GOT3 (cell line): ENCODE measurements around the gene TMEM80.

Source experiments
- DNase-seq: peaks from one replicate; lab custom pipeline; 2025; ENCODE audit warnings: mixed read lengths; lab: John Stamatoyannopoulos, UW

The TMEM80 gene

DNA sequence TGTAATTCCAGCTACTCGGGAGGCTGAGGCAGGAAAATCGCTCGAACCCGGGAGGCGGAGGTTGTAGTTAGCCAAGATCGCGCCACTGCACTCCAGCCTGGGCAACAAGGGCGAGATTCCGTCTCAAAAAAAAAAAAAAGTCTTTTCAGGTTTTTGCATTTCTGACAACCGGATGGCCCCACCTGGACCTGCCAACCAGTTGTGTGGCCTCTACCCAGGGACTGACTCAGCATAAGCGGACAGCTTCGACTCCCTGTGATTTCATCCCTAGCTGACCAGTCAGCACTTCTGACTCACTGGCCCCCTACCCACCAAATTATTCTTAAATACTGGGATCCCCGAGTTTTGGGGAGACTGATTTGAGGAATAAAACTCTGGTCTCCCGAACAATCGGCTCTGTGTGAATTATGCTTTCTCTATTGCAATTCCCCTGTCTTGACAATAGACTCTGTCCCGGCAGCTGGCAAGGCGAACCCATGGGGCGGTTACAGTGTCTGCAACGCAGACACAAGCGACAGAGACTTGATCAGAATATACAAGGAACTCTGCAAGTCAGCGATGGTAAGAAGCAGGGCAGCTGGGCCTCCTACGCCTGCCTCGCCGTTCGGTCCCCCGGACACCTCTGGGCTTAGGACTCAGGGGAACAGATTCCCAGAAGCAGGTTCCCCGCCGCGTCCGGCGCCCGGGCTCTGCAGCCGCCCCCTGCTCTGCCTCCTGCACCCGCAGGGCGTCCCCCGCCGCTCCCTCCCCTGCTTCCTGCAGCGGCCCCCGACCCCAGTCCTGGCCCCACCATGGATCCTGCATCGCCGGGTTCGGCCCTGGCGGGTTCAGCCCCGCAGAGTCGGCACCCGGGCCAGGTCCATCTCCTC lies 50.9 kb downstream of the TMEM80 start:
- DNase-seq = no peak

DNA sequence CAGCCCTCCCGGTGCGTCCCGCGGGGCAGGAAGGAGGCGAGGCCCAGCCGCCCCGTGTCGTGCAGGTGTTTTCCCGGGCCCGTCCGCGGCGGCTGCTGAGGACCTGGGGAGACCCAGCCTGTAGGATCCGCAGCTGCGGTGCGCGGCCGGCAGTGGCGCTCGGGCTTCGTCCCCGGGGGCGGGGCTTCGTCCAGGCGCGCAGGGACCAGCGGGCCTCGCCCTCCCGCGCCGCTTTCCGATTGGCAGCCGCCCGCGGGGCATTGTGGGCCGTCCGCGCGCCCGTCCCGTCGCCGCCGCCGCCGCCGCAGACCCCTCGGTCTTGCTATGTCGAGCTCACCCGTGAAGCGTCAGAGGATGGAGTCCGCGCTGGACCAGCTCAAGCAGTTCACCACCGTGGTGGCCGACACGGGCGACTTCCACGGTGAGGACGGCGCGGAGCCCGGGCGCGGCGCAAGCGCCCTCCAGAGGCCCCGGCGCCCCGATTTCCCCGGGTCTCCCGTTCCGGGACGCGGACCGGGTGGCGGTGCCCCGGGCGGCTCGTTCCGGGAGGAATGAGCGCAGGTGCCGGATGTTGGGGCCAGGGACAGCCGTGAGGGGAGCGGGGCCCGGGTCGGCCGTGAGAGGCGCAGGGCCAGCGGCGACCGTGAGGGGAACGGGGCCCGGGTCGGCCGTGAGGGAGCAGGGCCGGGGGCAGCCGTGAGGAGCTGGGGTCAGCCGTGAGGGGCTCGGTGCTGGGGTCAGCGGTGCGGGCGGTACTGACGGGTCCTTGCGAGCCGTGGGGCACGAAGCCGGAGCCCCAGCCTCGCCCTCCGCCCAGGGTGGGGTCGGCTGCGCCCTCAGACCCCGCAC lies 51.8 kb downstream of the TMEM80 start, which contains the start of gene TALDO1:
TALDO1 (plus strand) TSS at position 307 of the 849 bp plus-strand sequence; CDS start at position 325, 18 bp downstream.
- DNase-seq = peak; percentile 37

DNA sequence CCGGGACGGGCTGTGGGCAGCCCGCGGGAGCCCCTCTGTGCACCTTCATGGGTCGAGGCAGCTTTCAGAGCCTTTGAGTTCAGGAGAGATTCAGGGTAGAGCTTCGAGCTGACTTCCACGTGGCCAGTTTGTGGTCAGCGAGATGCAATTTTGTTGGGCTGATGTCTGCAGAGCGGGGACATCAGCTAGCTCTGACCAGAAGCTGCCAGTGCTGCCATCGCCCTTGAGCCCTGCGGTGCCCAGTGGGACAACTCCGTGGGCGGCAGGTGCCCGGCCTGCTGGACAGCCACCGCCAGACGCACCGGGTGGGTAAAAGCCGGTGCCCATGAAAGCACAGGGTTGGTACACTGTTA lies 52.4 kb downstream of the TMEM80 start:
- DNase-seq = no peak

DNA sequence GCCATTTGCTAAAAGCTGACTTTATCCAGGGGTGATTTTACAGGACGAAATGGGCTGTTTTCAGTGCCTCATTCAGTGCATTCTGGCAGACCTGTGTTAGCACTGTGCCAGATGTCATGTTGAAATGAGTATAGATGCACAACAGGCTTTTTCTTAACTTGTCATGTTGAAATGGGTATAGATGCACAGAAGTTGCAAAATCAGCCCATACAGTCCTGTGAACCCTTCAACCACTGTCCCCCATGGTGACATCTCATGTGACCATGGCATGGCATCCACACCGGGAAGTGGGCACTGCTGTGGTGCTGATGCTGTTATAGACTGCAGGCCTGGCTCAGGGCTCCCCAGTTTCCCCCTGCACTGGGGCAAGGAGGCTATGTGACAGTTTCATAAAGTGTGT lies 54.1 kb downstream of the TMEM80 start:
- DNase-seq = no peak
